GM23338 (cell line): ENCODE measurements around the gene TYW1. TPM values are rescaled to one million over a fixed set of nuclear protein-coding genes. Genes with fewer than 3 reads are reported as not detected.

Experiments used
- ATAC-seq: fragments of 200-7000 bp; cut with Tn5 transposase; 3 replicates; pipeline ENCODE4 v1.9.1; 2020
- DNase-seq: peaks from one replicate; pipeline ENCODE4 v3.0.0-alpha.2; 2015; ENCODE audit warnings: low spot score
- H2AFZ ChIP-seq: fragments of 200-600 bp; sonication (generic); 2 replicates; pipeline ENCODE4 v1.8.0; 2016; ENCODE audit warnings: antibody characterized with exemption, mild to moderate bottlenecking, moderate library complexity
- H3F3A ChIP-seq: fragments of 200-600 bp; sonication (generic); replicated peaks from 2 replicates; pipeline ENCODE4 v1.8.0; 2017; ENCODE audit warnings: antibody characterized with exemption, mixed run types, low read depth
- H3K27ac ChIP-seq: fragments of 200-600 bp; sonication (generic); 2 replicates; pipeline ENCODE4 v1.6.1; 2016; ENCODE audit warnings: low read depth
- H3K27me3 ChIP-seq: fragments of 200-600 bp; sonication (generic); 2 replicates; pipeline ENCODE4 v1.8.0; 2016; ENCODE audit warnings: mild to moderate bottlenecking, mixed run types, moderate library complexity; ENCODE audit not compliant: insufficient read depth
- H3K36me3 ChIP-seq: fragments of 200-600 bp; sonication (generic); 2 replicates; pipeline ENCODE4 v1.8.0; 2016; ENCODE audit warnings: mild to moderate bottlenecking; ENCODE audit not compliant: insufficient read depth
- H3K4me1 ChIP-seq: fragments of 200-600 bp; sonication (generic); 2 replicates; pipeline ENCODE4 v1.8.0; 2016; ENCODE audit warnings: mild to moderate bottlenecking, moderate library complexity; ENCODE audit not compliant: insufficient read depth
- H3K4me2 ChIP-seq: fragments of 200-600 bp; sonication (generic); 2 replicates; pipeline ENCODE4 v1.7.1; 2017; ENCODE audit warnings: mixed run types
- H3K4me3 ChIP-seq: fragments of 200-600 bp; sonication (generic); 2 replicates; pipeline ENCODE4 v1.6.1; 2016; ENCODE audit warnings: mixed run types
- H3K79me2 ChIP-seq: fragments of 200-600 bp; sonication (generic); replicated peaks from 2 replicates; pipeline ENCODE4 v1.8.0; 2017; ENCODE audit warnings: mild to moderate bottlenecking; ENCODE audit not compliant: insufficient read depth
- H3K9me2 ChIP-seq: fragments of 200-600 bp; sonication (generic); 2 replicates; pipeline ENCODE4 v1.8.0; 2017; ENCODE audit not compliant: insufficient read depth
- H4K20me1 ChIP-seq: fragments of 200-600 bp; sonication (generic); replicated peaks from 2 replicates; pipeline ENCODE4 v1.8.0; 2017; ENCODE audit warnings: mild to moderate bottlenecking; ENCODE audit not compliant: insufficient read depth
- H3K27ac Mint-ChIP-seq: 2 replicates; pipeline ENCODE4 v1.8.0; 2020; ENCODE audit warnings: inconsistent platforms, mild to moderate bottlenecking, moderate library complexity, mixed read lengths
- H3K27me3 Mint-ChIP-seq: 3 replicates; pipeline ENCODE4 v1.8.0; 2022; ENCODE audit warnings: low read depth, mild to moderate bottlenecking, moderate library complexity, mixed read lengths, inconsistent platforms; ENCODE audit not compliant: insufficient read depth, poor library complexity
- H3K36me3 Mint-ChIP-seq: 3 replicates; pipeline ENCODE4 v1.8.0; 2021; ENCODE audit warnings: low read depth, mild to moderate bottlenecking, inconsistent platforms, moderate library complexity, mixed read lengths
- H3K4me1 Mint-ChIP-seq: 3 replicates; pipeline ENCODE4 v1.8.0; 2020; ENCODE audit warnings: mild to moderate bottlenecking, inconsistent platforms, mixed read lengths
- H3K4me3 Mint-ChIP-seq: 3 replicates; pipeline ENCODE4 v1.8.0; 2021; ENCODE audit warnings: moderate library complexity, mild to moderate bottlenecking, inconsistent platforms, mixed read lengths
- H3K9me3 Mint-ChIP-seq: 3 replicates; pipeline ENCODE4 v1.8.0; 2020; ENCODE audit warnings: moderate library complexity, mild to moderate bottlenecking, inconsistent platforms, mixed read lengths
- CREB1 ChIP-seq: fragments of 250-450 bp; sonication (Bioruptor Pico); IDR thresholded peaks from 2 replicates; pipeline ENCODE4 v1.5.0; 2020; ENCODE audit warnings: low read depth, mild to moderate bottlenecking, moderate library complexity
- CTCF ChIP-seq, 2 experiments: fragments of 200-600 bp in 1 of 2; sonication (generic) in 1 of 2; conservative IDR thresholded peaks; 2 replicates each; pipeline versions ENCODE4 v1.5.1 to v1.6.1; 2016 to 2017; ENCODE audit warnings: antibody characterized with exemption in 2 of 2, low read depth in 2 of 2, mild to moderate bottlenecking in 2 of 2, moderate library complexity in 1 of 2
- ETS1 ChIP-seq: IDR thresholded peaks from 2 replicates; pipeline ENCODE4 v1.6.1; 2016; ENCODE audit warnings: antibody characterized with exemption
- EZH2 ChIP-seq: fragments of 200-600 bp; sonication (generic); IDR thresholded peaks from one replicate; pipeline ENCODE4 v1.8.0; 2017; ENCODE audit warnings: antibody characterized with exemption, mild to moderate bottlenecking, low read depth; ENCODE audit not compliant: unreplicated experiment
- EZH2phosphoT487 ChIP-seq: fragments of 200-600 bp; sonication (generic); IDR thresholded peaks from one replicate; pipeline ENCODE4 v1.8.1; 2018; ENCODE audit warnings: antibody characterized with exemption; ENCODE audit not compliant: unreplicated experiment
- JUNB ChIP-seq: IDR thresholded peaks from one replicate; pipeline ENCODE4 v1.6.1; 2016; ENCODE audit warnings: antibody characterized with exemption; ENCODE audit not compliant: unreplicated experiment
- NANOG ChIP-seq: IDR thresholded peaks from 2 replicates; pipeline ENCODE4 v1.6.1; 2016; ENCODE audit warnings: antibody characterized with exemption, borderline replicate concordance
- POLR2AphosphoS5 ChIP-seq: IDR thresholded peaks from 2 replicates; pipeline ENCODE4 v1.6.1; 2016; ENCODE audit warnings: antibody characterized with exemption, low read depth
- REST ChIP-seq: IDR thresholded peaks from one replicate; pipeline ENCODE4 v1.6.1; 2018; ENCODE audit warnings: antibody characterized with exemption; ENCODE audit not compliant: unreplicated experiment
- STAT1 ChIP-seq: IDR thresholded peaks from one replicate; pipeline ENCODE4 v1.6.1; 2016; ENCODE audit warnings: antibody characterized with exemption; ENCODE audit not compliant: unreplicated experiment
- ZNF114 ChIP-seq: fragments of 250-450 bp; sonication (Bioruptor Pico); IDR thresholded peaks from 2 replicates; pipeline ENCODE4 v1.5.0; 2020; ENCODE audit warnings: mild to moderate bottlenecking, moderate library complexity
- ZNF331 ChIP-seq: fragments of 250-450 bp; sonication (Bioruptor Pico); IDR thresholded peaks from 2 replicates; pipeline ENCODE4 v1.5.0; 2020; ENCODE audit warnings: low read depth, mild to moderate bottlenecking, moderate library complexity
- ZNF462 ChIP-seq: fragments of 250-450 bp; sonication (Bioruptor Pico); IDR thresholded peaks from 2 replicates; pipeline ENCODE4 v1.5.0; 2020; ENCODE audit warnings: mild to moderate bottlenecking, moderate library complexity
- polyA plus RNA-seq: library from polyadenylated mRNA; unstranded; fragments of >200 nt; fragmentation: Nextera tagmentation; extraction: Ambion mirVana; gene quantifications from 2 replicates; pipeline ENCODE4 v1.2.1, GENCODE V29; 2016
- total RNA-seq: library from RNA; depleted of rRNA; stranded (reverse); fragments of >200 nt; shearing (Covaris generic); gene quantifications from 2 replicates; pipeline ENCODE4 v1.2.3, GENCODE V29; 2014

Gene TYW1
- total and polyA plus RNA-seq, 2 experiments from 2014 or later = 15.2 to 18.1 TPM

GRCh38 chr7:67006965-67007364, 10.3 kb downstream of the TYW1 start:
- no peaks in the 10 kb centered on the region for H3K9me3 Mint-ChIP-seq
- no peak overlapping the region for H3K27ac Mint-ChIP-seq
- Histone ChIP-seq H3K27me3 (no peaks in the 10 kb centered on the region), H3K27ac (no peak overlapping the region), H3K4me3 (no peak overlapping the region), H3K79me2 (peaks cover 19% of the 10 kb centered on the region), H4K20me1 (no peaks in the 10 kb centered on the region), H3K9me2 (no peaks in the 10 kb centered on the region), H3K4me2 (no peak overlapping the region), H2AFZ (no peak overlapping the region), H3K4me1 (peaks cover 6% of the 10 kb centered on the region; the same call in 1 of the 2 replicates), H3F3A (no peaks in the 10 kb centered on the region), H3K36me3 (0 out of 2 replicates have a peak, but pooled peaks cover 4% of the 10 kb centered on the region)
- TF ChIP-seq NANOG (no peak), CTCF (conservative IDR thresholded peaks at IDR 0.05; ENCODE audit: low read depth in 2 of 2) (no peak), REST (no peak), CREB1 (CRISPR knock-in tag) (no peak), ETS1 (no peak), STAT1 (no peak), POLR2AphosphoS5 (no peak), JUNB (no peak), ZNF114 (CRISPR knock-in tag) (no peak), EZH2phosphoT487 (no peak), EZH2 (no peak), ZNF462 (CRISPR knock-in tag) (no peak), ZNF331 (CRISPR knock-in tag) (no peak)
- H3K4me1 Mint-ChIP-seq = peaks cover 7% of the 10 kb centered on the region
- H3K4me3 Mint-ChIP-seq = no peak overlapping the region
- H3K27me3 Mint-ChIP-seq = no peaks in the 10 kb centered on the region
- ATAC-seq (no peak), DNase-seq (no peak)
- peaks cover 54% of the 10 kb centered on the region for H3K36me3 Mint-ChIP-seq
